ENCODE measurements around the gene SCUBE1. TPM values are rescaled to one million over a fixed set of nuclear protein-coding genes. Genes with fewer than 3 reads are reported as not detected.

Gene SCUBE1
- total and polyA plus RNA-seq, 5 experiments from 2014 or later, result not detected

- POLR2A ChIA-PET, result interaction anchor here (0.8 kb wide), 1 partner anchor 76 kb away, joined by 4 read pairs; no protein-coding TSS in a partner anchor
Measured at GRCh38 chr22:43263645-43264514, 79.3 kb downstream of the SCUBE1 start.

GRCh38 chr22:43262990-43263644 is 80.1 kb downstream of the SCUBE1 start:
- Mint-ChIP-seq H3K9me3 (no peaks in the 10 kb centered on the region), H3K27me3 (peaks cover 0 to 6% (median 2%) of the 10 kb centered on the region in 5 donors), H3K27ac (peak overlapping the region; percentile 6 to 93 (median 84)), H3K4me1 (peaks cover 17 to 33% (median 25%) of the 10 kb centered on the region in 4 donors), H3K4me3 (peak overlapping the region; percentile 68 to 90 (median 82)), H3K36me3 (no peaks in the 10 kb centered on the region)
- ATAC-seq, result peak; percentile 57 to 61
- POLR2A ChIA-PET, result no interaction called here
- DNase-seq, result peak in 4 of 10 donors; percentile 14 to 35 (median 27)

More at GRCh38 chr22:43263645-43264514, 79.3 kb downstream of the SCUBE1 start:
- ATAC-seq (peak; percentile 90 to 92), DNase-seq (peak; percentile 34 to 88 (median 72))
- Mint-ChIP-seq H3K4me3 (peak overlapping the region; percentile 68 to 90 (median 82)), H3K36me3 (no peaks in the 10 kb centered on the region), H3K9me3 (no peaks in the 10 kb centered on the region), H3K27me3 (peaks cover 0 to 11% (median 4%) of the 10 kb centered on the region in 5 donors), H3K4me1 (peaks cover 17 to 33% (median 25%) of the 10 kb centered on the region in 4 donors), H3K27ac (peak overlapping the region; percentile 6 to 93 (median 84))

- Mint-ChIP-seq H3K4me3 (no peak overlapping the region), H3K4me1 (peaks cover 22 to 52% (median 41%) of the 10 kb centered on the region in 4 donors), H3K27me3 (peaks cover 4 to 22% (median 10%) of the 10 kb centered on the region in 5 donors), H3K9me3 (no peaks in the 10 kb centered on the region), H3K27ac (peak overlapping the region in 1 of 10 donors; percentile 10), H3K36me3 (no peaks in the 10 kb centered on the region)
- POLR2A ChIA-PET, result no interaction called here
- no peak for DNase-seq
- ATAC-seq, result no peak
Measured at GRCh38 chr22:43260331-43261231, 82.6 kb downstream of the SCUBE1 start.

GRCh38 chr22:43257961-43258360 is 85.2 kb downstream of the SCUBE1 start:
- Mint-ChIP-seq H3K4me1 (peaks cover 9 to 32% (median 19%) of the 10 kb centered on the region in 4 donors), H3K27me3 (peaks cover 4 to 47% (median 10%) of the 10 kb centered on the region in 5 donors), H3K4me3 (no peak overlapping the region), H3K27ac (no peak overlapping the region), H3K36me3 (no peaks in the 10 kb centered on the region), H3K9me3 (no peaks in the 10 kb centered on the region)
- no peak for ATAC-seq
- POLR2A ChIA-PET, result no interaction called here
- DNase-seq, result no peak

GRCh38 chr22:43257549-43257948 is 85.6 kb downstream of the SCUBE1 start:
- no peaks in the 10 kb centered on the region for H3K9me3 Mint-ChIP-seq
- H3K27ac Mint-ChIP-seq, result peak overlapping the region in 2 of 10 donors; percentile 3
- DNase-seq (no peak), ATAC-seq (no peak)
- POLR2A ChIA-PET, result no interaction called here
- H3K27me3 Mint-ChIP-seq, result peaks cover 4 to 51% (median 10%) of the 10 kb centered on the region in 5 donors
- peaks cover 7 to 28% (median 15%) of the 10 kb centered on the region in 4 donors for H3K4me1 Mint-ChIP-seq
- no peaks in the 10 kb centered on the region for H3K36me3 Mint-ChIP-seq
- H3K4me3 Mint-ChIP-seq, result peak overlapping the region in 2 of 10 donors; percentile 2 to 45

- Mint-ChIP-seq H3K27ac (peak overlapping the region in 3 of 10 donors; percentile 3 to 50 (median 3)), H3K36me3 (no peaks in the 10 kb centered on the region), H3K4me1 (peaks cover 5 to 26% (median 15%) of the 10 kb centered on the region in 4 donors), H3K9me3 (no peaks in the 10 kb centered on the region), H3K27me3 (peaks cover 4 to 53% (median 10%) of the 10 kb centered on the region in 5 donors), H3K4me3 (peak overlapping the region in 3 of 10 donors; percentile 2 to 45 (median 30))
- no peak for ATAC-seq
- POLR2A ChIA-PET, result no interaction called here
- DNase-seq, result no peak
Measured at GRCh38 chr22:43256976-43257545, 86.1 kb downstream of the SCUBE1 start.

GRCh38 chr22:43256569-43256968 is 86.6 kb downstream of the SCUBE1 start:
- peaks cover 5 to 26% (median 15%) of the 10 kb centered on the region in 4 donors for H3K4me1 Mint-ChIP-seq
- POLR2A ChIA-PET, result no interaction called here
- H3K27me3 Mint-ChIP-seq, result peaks cover 4 to 53% (median 10%) of the 10 kb centered on the region in 5 donors
- DNase-seq (no peak), ATAC-seq (no peak)
- H3K27ac Mint-ChIP-seq, result peak overlapping the region in 4 of 10 donors; percentile 3 to 50 (median 21)
- H3K4me3 Mint-ChIP-seq, result peak overlapping the region in 2 of 10 donors; percentile 30 to 45
- no peaks in the 10 kb centered on the region for H3K36me3 Mint-ChIP-seq
- H3K9me3 Mint-ChIP-seq, result no peaks in the 10 kb centered on the region

GRCh38 chr22:43255299-43255698 is 87.9 kb downstream of the SCUBE1 start:
- H3K4me3 Mint-ChIP-seq, result no peak overlapping the region
- H3K27me3 Mint-ChIP-seq, result peaks cover 4 to 53% (median 10%) of the 10 kb centered on the region in 5 donors
- H3K27ac Mint-ChIP-seq, result no peak overlapping the region
- POLR2A ChIA-PET, result no interaction called here
- no peaks in the 10 kb centered on the region for H3K9me3 Mint-ChIP-seq
- ATAC-seq (no peak), DNase-seq (no peak)
- peaks cover 5 to 24% (median 15%) of the 10 kb centered on the region in 4 donors for H3K4me1 Mint-ChIP-seq
- no peaks in the 10 kb centered on the region for H3K36me3 Mint-ChIP-seq

GRCh38 chr22:43253839-43254238 is 89.3 kb downstream of the SCUBE1 start:
- peaks cover 4 to 53% (median 8%) of the 10 kb centered on the region in 5 donors for H3K27me3 Mint-ChIP-seq
- no peak for DNase-seq
- no peaks in the 10 kb centered on the region for H3K36me3 Mint-ChIP-seq
- no peaks in the 10 kb centered on the region for H3K9me3 Mint-ChIP-seq
- ATAC-seq, result no peak
- no peak overlapping the region for H3K27ac Mint-ChIP-seq
- no peak overlapping the region for H3K4me3 Mint-ChIP-seq
- POLR2A ChIA-PET, result no interaction called here
- H3K4me1 Mint-ChIP-seq, result peaks cover 5 to 24% (median 15%) of the 10 kb centered on the region in 4 donors

GRCh38 chr22:43252319-43252718 is 90.9 kb downstream of the SCUBE1 start:
- no peak for ATAC-seq

GRCh38 chr22:43249789-43250471 is 93.2 kb downstream of the SCUBE1 start:
- no peaks in the 10 kb centered on the region for H3K9me3 Mint-ChIP-seq
- peaks cover 0 to 26% (median 0%) of the 10 kb centered on the region in 5 donors for H3K27me3 Mint-ChIP-seq
- POLR2A ChIA-PET, result no interaction called here
- H3K27ac Mint-ChIP-seq, result no peak overlapping the region
- DNase-seq (no peak), ATAC-seq (no peak)
- no peaks in the 10 kb centered on the region for H3K36me3 Mint-ChIP-seq
- H3K4me3 Mint-ChIP-seq, result no peak overlapping the region
- H3K4me1 Mint-ChIP-seq, result no peaks in the 10 kb centered on the region

More at GRCh38 chr22:43252319-43252718, 90.9 kb downstream of the SCUBE1 start:
- POLR2A ChIA-PET, result no interaction called here
- H3K27ac Mint-ChIP-seq, result no peak overlapping the region
- peaks cover 4 to 49% (median 8%) of the 10 kb centered on the region in 5 donors for H3K27me3 Mint-ChIP-seq
- no peak overlapping the region for H3K4me3 Mint-ChIP-seq
- no peaks in the 10 kb centered on the region for H3K9me3 Mint-ChIP-seq
- no peaks in the 10 kb centered on the region for H3K36me3 Mint-ChIP-seq
- no peak for DNase-seq
- H3K4me1 Mint-ChIP-seq, result peaks cover 5 to 20% (median 13%) of the 10 kb centered on the region in 4 donors

Data from naive thymus-derived CD8-positive, alpha-beta T cell (primary cell).